Keratinocyte (primary cell): Measurements from ENCODE around the gene GRK5. TPM values are rescaled to one million over a fixed set of nuclear protein-coding genes. Genes with fewer than 3 reads are reported as not detected.

Experiments used
- DNase-seq: peaks from one replicate; pipeline ENCODE4 v3.0.0-alpha.2; 2011; ENCODE audit warnings: low read depth, missing footprints, low spot score
- FAIRE-seq: peaks from 2 replicates; lab custom pipeline; 2011; peaks lifted over from hg19 to GRCh38; lab: Jason Lieb, UNC
- H2AFZ ChIP-seq: 2 replicates; pipeline ENCODE4 v1.6.0; 2012; ENCODE audit warnings: low read length, control low read depth, inconsistent platforms; ENCODE audit not compliant: control insufficient read depth
- H3K27ac ChIP-seq: 2 replicates; pipeline ENCODE4 v1.5.1; 2011; ENCODE audit warnings: low read length; ENCODE audit not compliant: control insufficient read depth, insufficient read depth
- H3K27me3 ChIP-seq: 3 replicates; pipeline ENCODE4 v1.6.0; 2011; ENCODE audit warnings: low read length; ENCODE audit not compliant: control insufficient read depth, insufficient read depth; ENCODE audit errors: extremely low read depth
- H3K36me3 ChIP-seq, 2 experiments: 2 replicates in 1 of 2; 3 replicates in 1 of 2; pipeline ENCODE4 v1.5.1; 2011; ENCODE audit warnings: low read length in 2 of 2, mild to moderate bottlenecking in 1 of 2; ENCODE audit not compliant: control insufficient read depth in 2 of 2, insufficient read depth in 2 of 2; ENCODE audit errors: extremely low read depth in 1 of 2
- H3K4me1 ChIP-seq: 3 replicates; pipeline ENCODE4 v1.5.1; 2011; ENCODE audit warnings: low read length; ENCODE audit not compliant: control insufficient read depth, insufficient read depth; ENCODE audit errors: extremely low read depth
- H3K4me2 ChIP-seq: 3 replicates; pipeline ENCODE4 v1.6.0; 2011; ENCODE audit warnings: low read depth, low read length; ENCODE audit not compliant: control insufficient read depth, insufficient read depth; ENCODE audit errors: extremely low read depth
- H3K4me3 ChIP-seq, 3 experiments: fragments of 200-600 bp in 1 of 3; sonication (generic) in 1 of 3; 2 replicates in 2 of 3; 3 replicates in 1 of 3; pipeline ENCODE4 v1.5.1; 2011 to 2016; ENCODE audit warnings: low read length in 3 of 3, mild to moderate bottlenecking in 3 of 3, control low read depth in 2 of 3, inconsistent platforms in 1 of 3, low read depth in 1 of 3, mixed read lengths in 1 of 3, mixed run types in 1 of 3, moderate library complexity in 1 of 3; ENCODE audit not compliant: control insufficient read depth in 2 of 3, insufficient read depth in 2 of 3; ENCODE audit errors: extremely low read depth in 1 of 3
- H3K79me2 ChIP-seq: 2 replicates; pipeline ENCODE4 v1.6.0; 2012; ENCODE audit warnings: low read length; ENCODE audit not compliant: control insufficient read depth, insufficient read depth
- H3K9ac ChIP-seq: 3 replicates; pipeline ENCODE4 v1.6.0; 2011; ENCODE audit warnings: low read length; ENCODE audit not compliant: control insufficient read depth, insufficient read depth; ENCODE audit errors: extremely low read depth
- H3K9me1 ChIP-seq: 3 replicates; pipeline ENCODE4 v1.6.0; 2011; ENCODE audit warnings: low read length; ENCODE audit not compliant: control insufficient read depth, insufficient read depth; ENCODE audit errors: extremely low read depth
- H3K9me3 ChIP-seq: 2 replicates; pipeline ENCODE4 v1.5.1; 2012; ENCODE audit warnings: low read depth, low read length; ENCODE audit not compliant: control insufficient read depth
- H4K20me1 ChIP-seq: 3 replicates; pipeline ENCODE4 v1.6.0; 2011; ENCODE audit warnings: low read length; ENCODE audit not compliant: control insufficient read depth, insufficient read depth; ENCODE audit errors: extremely low read depth
- EZH2 ChIP-seq: IDR thresholded peaks from one replicate; pipeline ENCODE4 v1.6.1; 2012; ENCODE audit warnings: inconsistent platforms, mild to moderate bottlenecking, low read length, moderate library complexity
- dilution Hi-C: fragments of 300-500 bp; cut with MboI; formaldehyde crosslinking; loops from one replicate; pipeline ENCODE4 v1.7.0; 2020; ENCODE audit warnings: low sequenced_read_pairs; ENCODE audit not compliant: extremely low pct_ligation_motif_present
- polyA plus RNA-seq, 5 experiments: library from polyadenylated mRNA; depleted of rRNA in 3 of 5; stranded (reverse) in 3 of 5; stranded (forward) in 1 of 5; unstranded in 1 of 5; fragments of >200 nt; gene quantifications; 1 replicate in 1 of 5; 2 replicates in 3 of 5; 3 replicates in 1 of 5; pipeline versions ENCODE4 v1.2.1 to v1.2.3, GENCODE V29; 2011 to 2012; ENCODE audit warnings: missing spikeins in 2 of 5, low read depth in 1 of 5, low replicate concordance in 1 of 5
- TF ChIP-seq, protein P1 (sequence below), 3 experiments: IDR thresholded peaks in 1 of 3; conservative IDR thresholded peaks in 1 of 3; optimal IDR thresholded peaks in 1 of 3; 2 replicates in 2 of 3; 3 replicates in 1 of 3; pipeline versions ENCODE3 to v1.5.1; 2011; ENCODE audit warnings: low read length in 3 of 3, mild to moderate bottlenecking in 3 of 3, moderate library complexity in 2 of 3, control low read depth in 1 of 3, inconsistent platforms in 1 of 3; ENCODE audit not compliant: insufficient read depth in 2 of 3; ENCODE audit errors: extremely low read depth in 1 of 3

Gene GRK5
- polyA plus RNA-seq, 1 donor (not counting 4 experiments of a cell fraction or from before 2014, with no cell fraction given) = 7.6 TPM

- Histone ChIP-seq H3K27me3 (no peaks in the 10 kb centered on the region), H3K9ac (no peak overlapping the region), H3K4me1 (no peaks in the 10 kb centered on the region), H3K27ac (no peak overlapping the region), H2AFZ (no peak overlapping the region), H3K4me3 (no peak overlapping the region), H3K4me2 (no peak overlapping the region), H3K9me3 (no peaks in the 10 kb centered on the region), H3K36me3 (no peaks in the 10 kb centered on the region), H3K9me1 (no peaks in the 10 kb centered on the region), H3K79me2 (no peaks in the 10 kb centered on the region), H4K20me1 (no peaks in the 10 kb centered on the region)
- TF ChIP-seq, protein P1, sequence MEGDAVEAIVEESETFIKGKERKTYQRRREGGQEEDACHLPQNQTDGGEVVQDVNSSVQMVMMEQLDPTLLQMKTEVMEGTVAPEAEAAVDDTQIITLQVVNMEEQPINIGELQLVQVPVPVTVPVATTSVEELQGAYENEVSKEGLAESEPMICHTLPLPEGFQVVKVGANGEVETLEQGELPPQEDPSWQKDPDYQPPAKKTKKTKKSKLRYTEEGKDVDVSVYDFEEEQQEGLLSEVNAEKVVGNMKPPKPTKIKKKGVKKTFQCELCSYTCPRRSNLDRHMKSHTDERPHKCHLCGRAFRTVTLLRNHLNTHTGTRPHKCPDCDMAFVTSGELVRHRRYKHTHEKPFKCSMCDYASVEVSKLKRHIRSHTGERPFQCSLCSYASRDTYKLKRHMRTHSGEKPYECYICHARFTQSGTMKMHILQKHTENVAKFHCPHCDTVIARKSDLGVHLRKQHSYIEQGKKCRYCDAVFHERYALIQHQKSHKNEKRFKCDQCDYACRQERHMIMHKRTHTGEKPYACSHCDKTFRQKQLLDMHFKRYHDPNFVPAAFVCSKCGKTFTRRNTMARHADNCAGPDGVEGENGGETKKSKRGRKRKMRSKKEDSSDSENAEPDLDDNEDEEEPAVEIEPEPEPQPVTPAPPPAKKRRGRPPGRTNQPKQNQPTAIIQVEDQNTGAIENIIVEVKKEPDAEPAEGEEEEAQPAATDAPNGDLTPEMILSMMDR (optimal IDR thresholded peaks at IDR 0.05 in 1 of 3, IDR thresholded peaks at IDR 0.05 in 1 of 3, conservative IDR thresholded peaks at IDR 0.05 in 1 of 3; ENCODE audit: extremely low read depth in 1 of 3, insufficient read depth in 2 of 3, low read length in 3 of 3) = no peak
- no peak for TF ChIP-seq EZH2
- dilution Hi-C loops = no loop called here
- DNase-seq = no peak
- no peak for FAIRE-seq
Observed at GRCh38 chr10:119379466-119380071, 172.2 kb downstream of the GRK5 start.

DNA sequence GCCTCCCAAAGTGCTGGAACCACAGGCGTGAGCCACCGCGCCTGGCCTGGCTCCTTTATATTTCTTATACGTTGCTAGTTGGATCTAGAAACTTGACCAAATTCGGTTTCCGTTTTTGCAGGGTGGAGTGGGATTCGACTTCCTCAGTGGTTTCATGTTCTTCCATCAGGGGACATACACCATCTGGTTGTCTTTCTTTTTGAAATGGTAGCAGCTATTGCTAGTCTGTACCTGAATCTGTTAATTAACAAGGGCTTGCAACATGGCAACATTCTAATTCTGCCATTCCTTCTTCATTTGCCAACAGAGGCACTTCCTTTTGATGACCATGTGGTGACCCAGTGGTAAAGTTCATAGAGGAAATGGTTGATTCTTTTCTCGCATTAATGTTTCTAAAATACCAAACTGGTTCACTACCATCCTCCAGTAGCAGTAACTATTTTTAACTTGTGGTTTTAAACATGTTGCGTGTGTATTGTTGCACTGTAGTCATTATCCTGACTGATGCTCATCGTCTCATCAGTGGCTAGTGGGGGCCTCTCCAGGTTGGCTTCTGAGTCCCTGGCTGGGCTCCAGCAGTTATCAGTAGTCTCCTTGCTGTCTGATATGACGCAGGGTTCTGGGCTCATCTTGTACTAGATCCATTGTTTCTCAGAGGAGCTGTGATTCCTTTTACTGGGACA lies 175.9 kb downstream of the GRK5 start:
- H2AFZ ChIP-seq = no peak overlapping the region
- H3K27me3 ChIP-seq = no peaks in the 10 kb centered on the region
- dilution Hi-C loops = no loop called here
- H4K20me1 ChIP-seq = no peaks in the 10 kb centered on the region
- H3K36me3 ChIP-seq = no peaks in the 10 kb centered on the region
- H3K79me2 ChIP-seq = no peaks in the 10 kb centered on the region
- H3K9me3 ChIP-seq = no peaks in the 10 kb centered on the region
- FAIRE-seq = no peak
- no peak overlapping the region for H3K4me3 ChIP-seq
- no peak overlapping the region for H3K27ac ChIP-seq
- H3K4me2 ChIP-seq = no peak overlapping the region
- DNase-seq = no peak
- TF ChIP-seq EZH2 = no peak
- TF ChIP-seq, protein P1 (optimal IDR thresholded peaks at IDR 0.05 in 1 of 3, IDR thresholded peaks at IDR 0.05 in 1 of 3, conservative IDR thresholded peaks at IDR 0.05 in 1 of 3; ENCODE audit: extremely low read depth in 1 of 3, insufficient read depth in 2 of 3, low read length in 3 of 3) = no peak
- no peak overlapping the region for H3K9ac ChIP-seq
- H3K4me1 ChIP-seq = no peaks in the 10 kb centered on the region
- no peaks in the 10 kb centered on the region for H3K9me1 ChIP-seq
